Heart left ventricle (tissue), 13 donors: ENCODE measurements around the gene PLIN5.

Source experiments
- POLR2A ChIP-seq, 2 donors: fragments of 450-650 bp; IDR thresholded peaks; one replicate each; pipeline ENCODE4 v1.6.1; 2017; ENCODE audit warnings: antibody characterized with exemption in 2 of 2, mild to moderate bottlenecking in 2 of 2, moderate library complexity in 2 of 2
- TF ChIP-seq, protein P1 (sequence below), 12 donors: fragments of 200-600 bp; sonication (generic) in 4 of 12; IDR thresholded peaks; one replicate each; pipeline versions ENCODE4 v1.5.0 to v1.8.0; 2018 to 2022; ENCODE audit warnings: antibody characterized with exemption in 12 of 12, mild to moderate bottlenecking in 5 of 12
- donor health status: ischemic (EF 13 %, LVEDD 7.1; RV severe dilation, severe dysfunction).
- donor health status: DM: no; HTN: yes; CAD: no.
- donor health status: DM: no; HTN: no; CAD: no.
- donor health status: ischemic (EF 25% LVEDD 6.9; RV normal size, moderate dysfunction).
- donor health status: ischemic (EF 25% LVEDD 5.7; RV mildly dilated, moderate dysfunction).
- donor health status: ischemic (EF 35%, LVEDD 5.7; RV mildly dilated, moderate dysfunction).
- donor health status: nonischemic (EF 11% LVEDD 7.7; RV severe dilation, severe dysfunction).
- donor health status: DM: yes; HTN: yes; CAD: no.
- donor health status: PGD.
- donor health status: ischemic (EF 29% LVEDD 5.4; RV normal size, mild dysfunction).
- donor health status: nonischemic (EF 23%, LVEDD 6.1; RV moderate dilation, normal function).

DNA sequence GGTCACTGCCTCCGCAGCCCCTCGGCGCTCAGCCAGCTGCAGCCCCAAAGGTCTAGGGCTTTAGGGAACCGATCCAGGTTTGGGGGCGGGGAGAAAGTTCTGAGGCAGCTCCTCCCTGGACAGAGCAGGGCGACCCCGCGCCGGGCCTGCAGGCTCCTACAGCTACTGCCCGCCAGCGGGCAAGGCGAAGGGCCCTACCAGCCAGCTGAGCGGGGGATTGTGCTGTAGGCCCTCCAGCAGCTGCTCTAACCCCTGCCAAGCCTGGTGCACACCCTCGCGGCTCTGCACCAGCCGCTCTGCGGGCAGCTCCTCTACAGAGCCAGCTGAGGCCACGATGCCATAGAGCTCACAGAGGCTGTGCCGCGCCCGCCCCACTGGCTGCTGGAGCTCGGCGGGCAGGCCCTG, 30.7 kb downstream of the PLIN5 start:
- TF ChIP-seq, protein P1, sequence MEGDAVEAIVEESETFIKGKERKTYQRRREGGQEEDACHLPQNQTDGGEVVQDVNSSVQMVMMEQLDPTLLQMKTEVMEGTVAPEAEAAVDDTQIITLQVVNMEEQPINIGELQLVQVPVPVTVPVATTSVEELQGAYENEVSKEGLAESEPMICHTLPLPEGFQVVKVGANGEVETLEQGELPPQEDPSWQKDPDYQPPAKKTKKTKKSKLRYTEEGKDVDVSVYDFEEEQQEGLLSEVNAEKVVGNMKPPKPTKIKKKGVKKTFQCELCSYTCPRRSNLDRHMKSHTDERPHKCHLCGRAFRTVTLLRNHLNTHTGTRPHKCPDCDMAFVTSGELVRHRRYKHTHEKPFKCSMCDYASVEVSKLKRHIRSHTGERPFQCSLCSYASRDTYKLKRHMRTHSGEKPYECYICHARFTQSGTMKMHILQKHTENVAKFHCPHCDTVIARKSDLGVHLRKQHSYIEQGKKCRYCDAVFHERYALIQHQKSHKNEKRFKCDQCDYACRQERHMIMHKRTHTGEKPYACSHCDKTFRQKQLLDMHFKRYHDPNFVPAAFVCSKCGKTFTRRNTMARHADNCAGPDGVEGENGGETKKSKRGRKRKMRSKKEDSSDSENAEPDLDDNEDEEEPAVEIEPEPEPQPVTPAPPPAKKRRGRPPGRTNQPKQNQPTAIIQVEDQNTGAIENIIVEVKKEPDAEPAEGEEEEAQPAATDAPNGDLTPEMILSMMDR (IDR thresholded peaks at IDR 0.05) = no peak
- TF ChIP-seq POLR2A (IDR thresholded peaks at IDR 0.05) = no peak
